NB4 (cell line): Measurements from ENCODE around the gene CACNA1B.

Experiments used
- CTCF ChIP-seq: IDR thresholded peaks from one replicate; pipeline ENCODE4 v1.5.1; 2012; ENCODE audit warnings: low read depth, low read length
- MAX ChIP-seq: IDR thresholded peaks from 2 replicates; pipeline ENCODE4 v1.6.1; 2011; ENCODE audit warnings: low read depth, low read length
- MYC ChIP-seq: IDR thresholded peaks from 2 replicates; pipeline ENCODE4 v1.6.1; 2011; ENCODE audit warnings: low read depth, low read length
- POLR2A ChIP-seq: IDR thresholded peaks from 2 replicates; pipeline ENCODE4 v1.6.1; 2011; ENCODE audit warnings: mild to moderate bottlenecking; ENCODE audit not compliant: insufficient read length; ENCODE audit errors: extremely low read depth

- TF ChIP-seq CTCF (no peak), POLR2A (no peak), MAX (no peak), MYC (no peak)
Measured at GRCh38 chr9:138073408-138073807, 195.8 kb downstream of the CACNA1B start.
